ENCODE measurements around the gene KRTAP10-6. TPM values are rescaled to one million over a fixed set of nuclear protein-coding genes. Genes with fewer than 3 reads are reported as not detected.
A peak's percentile ranks its signal among the peaks of the same experiment; 100 is the strongest.
"Not testable (repeated sequence)": the region's sequence is repeated elsewhere in the genome, so short reads cannot be mapped to it uniquely, and the experiment has no call there.

The KRTAP10-6 gene
- total RNA-seq, 6 experiments from 2014 or later: not detected

DNA sequence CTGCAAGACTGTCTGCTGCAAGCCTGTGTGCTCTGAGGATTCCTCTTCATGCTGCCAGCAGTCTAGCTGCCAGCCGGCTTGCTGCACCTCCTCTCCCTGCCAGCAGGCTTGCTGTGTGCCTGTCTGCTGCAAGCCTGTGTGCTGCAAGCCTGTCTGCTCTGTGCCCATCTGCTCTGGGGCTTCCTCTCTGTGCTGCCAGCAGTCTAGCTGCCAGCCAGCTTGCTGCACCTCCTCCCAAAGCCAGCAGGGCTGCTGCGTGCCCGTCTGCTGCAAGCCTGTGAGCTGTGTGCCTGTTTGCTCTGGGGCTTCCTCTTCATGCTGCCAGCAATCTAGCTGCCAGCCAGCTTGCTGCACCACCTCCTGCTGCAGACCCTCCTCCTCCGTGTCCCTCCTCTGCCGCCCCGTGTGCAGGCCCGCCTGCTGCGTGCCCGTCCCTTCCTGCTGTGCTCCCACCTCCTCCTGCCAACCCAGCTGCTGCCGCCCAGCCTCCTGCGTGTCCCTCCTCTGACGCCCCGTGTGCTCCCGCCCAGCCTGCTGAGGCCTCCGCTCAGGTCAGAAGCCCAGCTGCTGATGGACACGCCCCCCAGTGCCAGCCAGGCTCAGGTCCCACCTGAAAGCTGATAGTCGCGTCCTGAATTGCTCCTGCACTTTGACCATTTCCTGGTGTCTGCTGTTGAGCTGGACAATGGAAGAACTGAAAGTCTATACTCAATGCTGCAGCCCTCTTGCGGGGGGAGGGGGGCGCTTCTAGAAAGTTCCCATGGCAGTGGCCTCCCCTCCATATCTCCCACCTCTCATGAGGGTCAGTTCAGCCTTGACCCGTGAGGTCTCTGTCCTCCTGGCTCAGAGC, 17.6 kb downstream of the KRTAP10-6 start:
- TF ChIP-seq, protein P1, sequence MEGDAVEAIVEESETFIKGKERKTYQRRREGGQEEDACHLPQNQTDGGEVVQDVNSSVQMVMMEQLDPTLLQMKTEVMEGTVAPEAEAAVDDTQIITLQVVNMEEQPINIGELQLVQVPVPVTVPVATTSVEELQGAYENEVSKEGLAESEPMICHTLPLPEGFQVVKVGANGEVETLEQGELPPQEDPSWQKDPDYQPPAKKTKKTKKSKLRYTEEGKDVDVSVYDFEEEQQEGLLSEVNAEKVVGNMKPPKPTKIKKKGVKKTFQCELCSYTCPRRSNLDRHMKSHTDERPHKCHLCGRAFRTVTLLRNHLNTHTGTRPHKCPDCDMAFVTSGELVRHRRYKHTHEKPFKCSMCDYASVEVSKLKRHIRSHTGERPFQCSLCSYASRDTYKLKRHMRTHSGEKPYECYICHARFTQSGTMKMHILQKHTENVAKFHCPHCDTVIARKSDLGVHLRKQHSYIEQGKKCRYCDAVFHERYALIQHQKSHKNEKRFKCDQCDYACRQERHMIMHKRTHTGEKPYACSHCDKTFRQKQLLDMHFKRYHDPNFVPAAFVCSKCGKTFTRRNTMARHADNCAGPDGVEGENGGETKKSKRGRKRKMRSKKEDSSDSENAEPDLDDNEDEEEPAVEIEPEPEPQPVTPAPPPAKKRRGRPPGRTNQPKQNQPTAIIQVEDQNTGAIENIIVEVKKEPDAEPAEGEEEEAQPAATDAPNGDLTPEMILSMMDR (IDR thresholded peaks at IDR 0.05): no peak
- TF ChIP-seq POLR2A (IDR thresholded peaks at IDR 0.05): no peak
- ATAC-seq (peak; percentile 38 to 94 (median 88)), DNase-seq (peak in 2 of 3 donors; percentile 63 to 89)
- Histone ChIP-seq H3K4me1 (no peaks in the 10 kb centered on the region), H3K27ac (no peak overlapping the region), H3K4me3 (no peak overlapping the region), H3K36me3 (no peaks in the 10 kb centered on the region), H3K27me3 (no peaks in the 10 kb centered on the region), H3K9me3 (no peaks in the 10 kb centered on the region)
- intact Hi-C loops (cut with DNase I): no loop called here
- 13% methylated on average over 13 of the region's 21 CpGs for WGBS (ENCODE audit: insufficient coverage, low coverage, low lambda C conversion rate, missing lambda C conversion rate)

DNA sequence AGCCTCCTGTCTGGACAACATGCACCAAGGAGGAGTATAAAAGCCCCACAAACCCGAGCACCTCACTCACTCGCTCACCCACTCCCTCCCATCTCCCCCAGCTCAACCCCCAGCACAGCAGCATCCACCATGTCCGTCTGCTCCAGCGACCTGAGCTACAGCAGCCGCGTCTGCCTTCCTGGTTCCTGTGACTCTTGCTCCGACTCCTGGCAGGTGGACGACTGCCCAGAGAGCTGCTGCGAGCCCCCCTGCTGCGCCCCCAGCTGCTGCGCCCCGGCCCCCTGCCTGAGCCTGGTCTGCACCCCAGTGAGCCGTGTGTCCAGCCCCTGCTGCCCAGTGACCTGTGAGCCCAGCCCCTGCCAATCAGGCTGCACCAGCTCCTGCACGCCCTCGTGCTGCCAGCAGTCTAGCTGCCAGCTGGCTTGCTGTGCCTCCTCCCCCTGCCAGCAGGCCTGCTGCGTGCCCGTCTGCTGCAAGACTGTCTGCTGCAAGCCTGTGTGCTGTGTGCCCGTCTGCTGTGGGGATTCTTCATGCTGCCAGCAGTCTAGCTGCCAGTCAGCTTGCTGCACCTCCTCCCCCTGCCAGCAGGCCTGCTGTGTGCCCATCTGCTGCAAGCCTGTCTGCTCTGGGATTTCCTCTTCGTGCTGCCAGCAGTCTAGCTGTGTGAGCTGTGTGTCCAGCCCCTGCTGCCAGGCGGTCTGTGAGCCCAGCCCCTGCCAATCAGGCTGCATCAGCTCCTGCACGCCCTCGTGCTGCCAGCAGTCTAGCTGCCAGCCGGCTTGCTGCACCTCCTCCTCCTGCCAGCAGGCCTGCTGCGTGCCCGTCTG, 18.5 kb downstream of the KRTAP10-6 start, which contains the start of gene KRTAP10-4:
Gene KRTAP10-4 (plus strand): TSS at position 100 of the 827 bp plus-strand sequence. CDS start 30 bp downstream, at position 130.
- intact Hi-C loops (cut with DNase I); H3K4me1 ChIP-seq; H3K27ac ChIP-seq; DNase-seq; H3K4me3 ChIP-seq; ATAC-seq; H3K36me3 ChIP-seq; H3K9me3 ChIP-seq; H3K27me3 ChIP-seq: not testable (repeated sequence)
- 52% methylated on average over 10 of the region's 25 CpGs for WGBS (ENCODE audit: insufficient coverage, low coverage, low lambda C conversion rate, missing lambda C conversion rate)

GRCh38 chr21:44572959-44573583, 19.2 kb downstream of the KRTAP10-6 start:
- H3K9me3 ChIP-seq: no peaks in the 10 kb centered on the region
- DNase-seq (no peak), ATAC-seq (no peak)
- 72% methylated on average over 5 of the region's 15 CpGs for WGBS (ENCODE audit: insufficient coverage, low coverage, low lambda C conversion rate, missing lambda C conversion rate)
- no peaks in the 10 kb centered on the region for H3K36me3 ChIP-seq
- no peaks in the 10 kb centered on the region for H3K4me1 ChIP-seq
- H3K27ac ChIP-seq: no peak overlapping the region
- intact Hi-C loops (cut with DNase I): no loop called here
- TF ChIP-seq, protein P1 (IDR thresholded peaks at IDR 0.05): no peak
- TF ChIP-seq POLR2A (IDR thresholded peaks at IDR 0.05): no peak
- H3K4me3 ChIP-seq: no peak overlapping the region
- H3K27me3 ChIP-seq: no peaks in the 10 kb centered on the region

DNA sequence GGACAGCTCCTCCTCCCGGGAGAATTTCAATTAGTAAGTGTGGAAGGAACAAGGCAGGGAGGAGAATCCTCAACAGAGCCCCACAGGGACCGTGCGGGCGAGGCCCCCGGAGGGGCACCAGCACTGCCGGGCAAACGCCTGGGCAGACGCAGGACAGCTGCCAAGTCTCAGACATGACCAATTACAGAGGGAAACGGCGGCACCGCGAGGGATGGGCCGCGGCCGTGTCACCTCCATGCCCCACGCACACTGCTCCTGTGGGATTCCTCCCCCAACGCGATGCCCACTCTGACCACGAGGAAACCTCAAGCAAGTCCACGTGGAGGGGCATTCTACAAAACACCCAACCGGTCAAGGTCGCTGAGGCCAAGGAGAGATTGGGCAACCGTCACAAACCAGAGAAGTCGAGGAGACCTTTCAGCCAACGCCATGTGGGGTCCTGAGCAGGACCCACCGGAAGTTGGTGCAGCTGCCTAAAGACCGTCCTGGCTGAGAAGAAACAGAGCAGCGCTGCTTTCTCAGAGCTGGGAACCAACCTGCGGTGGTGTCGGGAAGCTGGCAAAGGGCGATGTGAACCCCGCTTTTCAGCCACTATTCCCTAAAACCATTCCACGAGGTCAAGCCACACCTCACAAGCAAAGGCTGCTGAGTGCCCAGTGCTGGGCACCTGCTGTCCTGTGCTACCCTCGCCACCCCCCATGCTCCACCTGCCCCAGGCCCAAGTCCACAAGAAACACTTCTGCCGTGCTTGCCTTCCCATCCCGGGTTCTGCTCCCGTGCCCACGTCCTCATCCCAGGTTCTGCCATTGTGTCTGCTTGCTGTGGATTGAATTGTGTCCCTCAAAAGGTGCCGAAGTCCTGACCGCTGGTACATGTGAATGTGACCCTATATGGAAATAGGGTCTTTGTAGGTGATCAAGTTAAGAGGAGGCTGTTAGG, 20.2 kb downstream of the KRTAP10-6 start:
- H3K4me3 ChIP-seq: no peak overlapping the region
- H3K36me3 ChIP-seq: no peaks in the 10 kb centered on the region
- DNase-seq: no peak
- no peak for TF ChIP-seq POLR2A (IDR thresholded peaks at IDR 0.05)
- TF ChIP-seq, protein P1 (IDR thresholded peaks at IDR 0.05): no peak
- no peaks in the 10 kb centered on the region for H3K9me3 ChIP-seq
- H3K4me1 ChIP-seq: no peaks in the 10 kb centered on the region
- ATAC-seq: no peak
- no peak overlapping the region for H3K27ac ChIP-seq
- intact Hi-C loops (cut with DNase I): no loop called here
- H3K27me3 ChIP-seq: no peaks in the 10 kb centered on the region
- 86% methylated on average over 4 of the region's 40 CpGs for WGBS (ENCODE audit: insufficient coverage, low coverage, low lambda C conversion rate, missing lambda C conversion rate)

Measured in right lobe of liver (tissue), 6 donors.